Measurements from ENCODE around the gene GCSH.

GCSH gene

DNA sequence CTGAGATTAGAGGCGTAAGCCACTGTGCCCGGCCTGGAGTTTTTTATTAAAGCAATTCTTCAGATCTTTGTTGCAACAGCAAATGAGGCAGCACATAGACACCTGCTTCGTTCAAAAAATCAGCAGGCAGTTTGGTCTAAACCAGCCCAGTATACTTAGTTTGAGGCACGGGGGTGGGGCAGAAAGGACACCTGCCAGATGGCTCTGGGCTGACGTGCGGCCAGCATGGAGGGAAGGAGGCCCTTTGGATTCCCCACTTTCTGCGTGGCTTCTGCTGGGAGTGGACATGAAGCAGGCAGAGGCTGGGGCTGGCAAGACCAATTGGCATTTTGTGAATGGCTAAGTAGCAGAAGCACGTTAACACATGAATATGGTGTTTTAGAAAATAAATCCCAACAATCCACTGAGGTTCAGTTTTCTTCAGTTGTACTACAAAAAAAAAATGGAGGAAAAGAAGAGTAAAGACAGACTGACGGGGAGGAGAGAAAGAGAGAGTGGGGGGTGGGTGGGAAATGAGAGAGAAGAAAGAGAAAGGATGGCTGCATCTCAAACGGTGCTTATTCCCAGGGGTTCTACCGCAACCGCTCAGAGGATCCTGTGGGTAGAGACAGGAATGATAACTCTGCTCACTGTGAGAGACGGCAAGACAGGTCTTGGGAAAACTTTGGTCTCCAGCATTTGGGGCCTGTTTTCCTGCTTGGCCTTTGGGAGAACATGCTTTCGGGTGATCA lies 35.5 kb downstream of the GCSH start:
- TF ChIP-seq, protein P1, sequence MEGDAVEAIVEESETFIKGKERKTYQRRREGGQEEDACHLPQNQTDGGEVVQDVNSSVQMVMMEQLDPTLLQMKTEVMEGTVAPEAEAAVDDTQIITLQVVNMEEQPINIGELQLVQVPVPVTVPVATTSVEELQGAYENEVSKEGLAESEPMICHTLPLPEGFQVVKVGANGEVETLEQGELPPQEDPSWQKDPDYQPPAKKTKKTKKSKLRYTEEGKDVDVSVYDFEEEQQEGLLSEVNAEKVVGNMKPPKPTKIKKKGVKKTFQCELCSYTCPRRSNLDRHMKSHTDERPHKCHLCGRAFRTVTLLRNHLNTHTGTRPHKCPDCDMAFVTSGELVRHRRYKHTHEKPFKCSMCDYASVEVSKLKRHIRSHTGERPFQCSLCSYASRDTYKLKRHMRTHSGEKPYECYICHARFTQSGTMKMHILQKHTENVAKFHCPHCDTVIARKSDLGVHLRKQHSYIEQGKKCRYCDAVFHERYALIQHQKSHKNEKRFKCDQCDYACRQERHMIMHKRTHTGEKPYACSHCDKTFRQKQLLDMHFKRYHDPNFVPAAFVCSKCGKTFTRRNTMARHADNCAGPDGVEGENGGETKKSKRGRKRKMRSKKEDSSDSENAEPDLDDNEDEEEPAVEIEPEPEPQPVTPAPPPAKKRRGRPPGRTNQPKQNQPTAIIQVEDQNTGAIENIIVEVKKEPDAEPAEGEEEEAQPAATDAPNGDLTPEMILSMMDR (IDR thresholded peaks at IDR 0.05; ENCODE audit: low read depth, low read length, missing control alignments) = no peak
- DNase-seq (ENCODE audit: extremely low read depth, low read depth) = no peak
- H3K4me3 ChIP-seq (replicated peaks; ENCODE audit: low read depth, low read length) = no peak overlapping the region

GRCh38 chr16:81053761-81054160 lies 42.4 kb downstream of the GCSH start:
- H3K4me3 ChIP-seq (replicated peaks; ENCODE audit: low read depth, low read length) = no peak overlapping the region
- TF ChIP-seq, protein P1 (IDR thresholded peaks at IDR 0.05; ENCODE audit: low read depth, low read length, missing control alignments) = no peak
- no peak for DNase-seq (ENCODE audit: extremely low read depth, low read depth)

DNA sequence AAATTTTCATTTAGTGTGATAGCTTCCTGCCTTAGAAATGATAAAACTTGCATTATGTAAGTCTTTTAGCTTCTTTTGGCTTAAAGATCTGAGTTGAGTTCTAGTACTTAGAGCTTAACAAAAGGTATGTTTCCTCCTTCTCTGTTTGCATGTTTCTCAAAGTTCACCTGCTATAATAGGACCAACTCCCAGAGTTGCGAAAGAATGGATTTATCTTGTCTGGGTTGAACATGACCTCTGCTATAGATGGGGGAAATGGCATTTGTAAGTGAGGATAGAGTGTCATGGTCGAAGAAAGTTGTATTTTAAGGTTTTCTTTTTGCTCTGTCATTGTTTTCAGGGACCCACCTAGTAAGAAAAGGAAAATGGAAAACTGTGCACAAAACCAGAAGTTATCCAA lies 53.4 kb downstream of the GCSH start:
- DNase-seq (ENCODE audit: extremely low read depth, low read depth) = no peak
- TF ChIP-seq, protein P1 (IDR thresholded peaks at IDR 0.05; ENCODE audit: low read depth, low read length, missing control alignments) = no peak
- no peak overlapping the region for H3K4me3 ChIP-seq (replicated peaks; ENCODE audit: low read depth, low read length)

DNA sequence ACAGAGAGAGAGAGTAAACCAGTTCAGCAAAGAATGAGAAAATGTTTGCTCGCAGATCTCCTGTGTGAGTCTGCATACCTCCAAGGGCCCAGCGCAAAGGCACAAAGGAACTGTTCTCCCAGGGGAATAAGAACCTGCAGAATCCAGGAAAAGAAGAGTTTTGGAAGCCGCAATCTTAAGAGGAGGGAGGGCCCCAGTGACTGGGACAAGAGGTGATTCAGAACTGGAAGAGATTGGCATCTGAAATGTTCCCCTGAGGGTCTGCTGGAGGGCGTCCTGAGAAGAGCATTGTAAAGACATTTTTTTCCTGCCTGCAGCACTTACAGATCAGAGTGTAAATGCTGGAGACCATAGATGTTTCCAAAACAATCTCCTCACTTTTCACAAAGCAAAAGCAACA lies 54.5 kb downstream of the GCSH start:
- H3K4me3 ChIP-seq (replicated peaks; ENCODE audit: low read depth, low read length) = no peak overlapping the region
- no peak for DNase-seq (ENCODE audit: extremely low read depth, low read depth)
- TF ChIP-seq, protein P1 (IDR thresholded peaks at IDR 0.05; ENCODE audit: low read depth, low read length, missing control alignments) = no peak

DNA sequence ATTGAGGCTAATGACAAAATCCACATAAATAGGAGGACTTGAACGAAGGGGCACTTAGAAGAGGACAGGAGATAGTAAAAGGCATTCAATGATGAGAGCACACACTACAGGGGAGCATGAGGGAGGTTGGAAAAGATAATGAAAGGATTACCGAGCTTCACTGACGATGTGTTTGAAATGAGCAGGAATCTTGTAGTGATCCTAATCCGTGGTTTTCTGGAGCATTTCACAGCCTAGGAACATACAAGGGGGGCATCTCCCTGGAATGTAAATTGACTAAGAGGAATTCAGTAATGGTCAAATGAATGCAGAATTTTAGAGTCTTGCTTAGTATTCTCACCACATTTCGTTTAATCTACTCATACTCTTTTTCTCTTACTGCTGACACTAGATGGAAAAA lies 55.4 kb downstream of the GCSH start:
- TF ChIP-seq, protein P1 (IDR thresholded peaks at IDR 0.05; ENCODE audit: low read depth, low read length, missing control alignments) = no peak
- no peak overlapping the region for H3K4me3 ChIP-seq (replicated peaks; ENCODE audit: low read depth, low read length)
- no peak for DNase-seq (ENCODE audit: extremely low read depth, low read depth)

GRCh38 chr16:81040131-81040530 lies 56.1 kb downstream of the GCSH start:
- TF ChIP-seq, protein P1 (IDR thresholded peaks at IDR 0.05; ENCODE audit: low read depth, low read length, missing control alignments) = no peak
- no peak for DNase-seq (ENCODE audit: extremely low read depth, low read depth)
- no peak overlapping the region for H3K4me3 ChIP-seq (replicated peaks; ENCODE audit: low read depth, low read length)

Data from HFF-Myc (cell line).